Smooth muscle cell (in vitro differentiated cells): ENCODE measurements around the gene ALKAL2. TPM values are rescaled to one million over a fixed set of nuclear protein-coding genes. Genes with fewer than 3 reads are reported as not detected.

Experiments used
- DNase-seq: peaks from one replicate; lab custom pipeline; 2025; ENCODE audit not compliant: unreplicated experiment; lab: John Stamatoyannopoulos, UW
- H2AFZ ChIP-seq: fragments of 200-600 bp; sonication (generic); 2 replicates; pipeline ENCODE4 v1.6.0; 2016; ENCODE audit warnings: antibody characterized with exemption, low read depth, mild to moderate bottlenecking
- H3F3A ChIP-seq: fragments of 200-600 bp; sonication (generic); 2 replicates; pipeline ENCODE4 v1.6.0; 2017; ENCODE audit warnings: antibody characterized with exemption, low read depth
- H3K27ac ChIP-seq: fragments of 200-600 bp; sonication (generic); 2 replicates; pipeline ENCODE4 v1.5.1; 2016; ENCODE audit warnings: low read depth, mild to moderate bottlenecking
- H3K27me3 ChIP-seq: fragments of 200-600 bp; sonication (generic); 2 replicates; pipeline ENCODE4 v1.6.1; 2016; ENCODE audit warnings: low read depth, mild to moderate bottlenecking
- H3K36me3 ChIP-seq: fragments of 200-600 bp; sonication (generic); 2 replicates; pipeline ENCODE4 v1.5.1; 2016; ENCODE audit warnings: low read depth
- H3K4me1 ChIP-seq: fragments of 200-600 bp; sonication (generic); 2 replicates; pipeline ENCODE4 v1.5.1; 2016; ENCODE audit warnings: low read depth
- H3K4me2 ChIP-seq: fragments of 200-600 bp; sonication (generic); 2 replicates; pipeline ENCODE4 v1.6.0; 2016; ENCODE audit warnings: mild to moderate bottlenecking
- H3K4me3 ChIP-seq: fragments of 200-600 bp; sonication (generic); 2 replicates; pipeline ENCODE4 v1.5.1; 2016; ENCODE audit warnings: mild to moderate bottlenecking
- H3K79me2 ChIP-seq: fragments of 200-600 bp; sonication (generic); 2 replicates; pipeline ENCODE4 v1.6.0; 2016; ENCODE audit warnings: low read depth, mild to moderate bottlenecking
- H3K9ac ChIP-seq: fragments of 200-600 bp; sonication (generic); 2 replicates; pipeline ENCODE4 v1.6.0; 2016; ENCODE audit warnings: low read depth
- H3K9me3 ChIP-seq: fragments of 200-600 bp; sonication (generic); replicated peaks from 2 replicates; pipeline ENCODE4 v1.5.1; 2016; ENCODE audit warnings: low read depth
- H4K20me1 ChIP-seq: fragments of 200-600 bp; sonication (generic); 2 replicates; pipeline ENCODE4 v1.6.0; 2016; ENCODE audit warnings: low read depth
- CTCF ChIP-seq: fragments of 200-600 bp; sonication (generic); IDR thresholded peaks from 2 replicates; pipeline ENCODE4 v1.5.1; 2017; ENCODE audit warnings: borderline replicate concordance, mild to moderate bottlenecking, antibody characterized with exemption; ENCODE audit not compliant: insufficient read depth, poor library complexity, severe bottlenecking
- WGBS: methylation state at CpG from one replicate; pipeline ENCODE4 v1.1.7; 2016; ENCODE audit warnings: low lambda C conversion rate; 5-methylcytosine and 5-hydroxymethylcytosine counted together
- polyA plus RNA-seq: library from polyadenylated mRNA; unstranded; fragments of >200 nt; fragmentation: Nextera tagmentation; extraction: Ambion mirVana; gene quantifications from 2 replicates; pipeline ENCODE4 v1.2.1, GENCODE V29; 2016
- total RNA-seq: library from RNA; depleted of rRNA; stranded (reverse); fragments of >200 nt; gene quantifications from 2 replicates; pipeline ENCODE4 v1.2.3, GENCODE V29; 2014

The ALKAL2 gene
- total and polyA plus RNA-seq, 2 experiments from 2014 or later: 0.58 to 0.67 TPM

- H3K27ac ChIP-seq: no peak overlapping the region
- H3F3A ChIP-seq: no peaks in the 10 kb centered on the region
- no peak overlapping the region for H2AFZ ChIP-seq
- DNase-seq: no peak
- TF ChIP-seq CTCF: no peak
- H3K4me2 ChIP-seq: no peak overlapping the region
- WGBS: 91% methylated on average over 7 of the region's 7 CpGs
- no peaks in the 10 kb centered on the region for H3K79me2 ChIP-seq
- peaks cover 20% of the 10 kb centered on the region for H3K36me3 ChIP-seq
- H3K27me3 ChIP-seq: peaks cover 14% of the 10 kb centered on the region
- H3K9me3 ChIP-seq: no peaks in the 10 kb centered on the region
- H3K4me3 ChIP-seq: no peak overlapping the region
- H4K20me1 ChIP-seq: peaks cover 87% of the 10 kb centered on the region
- H3K9ac ChIP-seq: no peak overlapping the region
- H3K4me1 ChIP-seq: peaks cover 5% of the 10 kb centered on the region
These were observed 7.2 kb downstream of the ALKAL2 start for GRCh38 chr2:280650-281110.

- Histone ChIP-seq H3K36me3 (peaks cover 20% of the 10 kb centered on the region), H3K9ac (no peak overlapping the region), H3K4me3 (no peak overlapping the region), H2AFZ (no peak overlapping the region), H3K9me3 (no peaks in the 10 kb centered on the region), H4K20me1 (peaks cover 87% of the 10 kb centered on the region), H3K4me2 (no peak overlapping the region), H3K27ac (no peak overlapping the region), H3F3A (no peaks in the 10 kb centered on the region), H3K4me1 (peaks cover 5% of the 10 kb centered on the region), H3K27me3 (peaks cover 8% of the 10 kb centered on the region), H3K79me2 (peaks cover 1% of the 10 kb centered on the region)
- no peak for DNase-seq
- WGBS: 97% methylated on average over 4 of the region's 4 CpGs
- TF ChIP-seq CTCF: no peak
These were observed 7.8 kb downstream of the ALKAL2 start for GRCh38 chr2:279956-280649.

GRCh38 chr2:279366-279765 lies 8.5 kb downstream of the ALKAL2 start:
- 95% methylated on average over 4 of the region's 4 CpGs for WGBS
- no peak for DNase-seq

More at GRCh38 chr2:279366-279765, 8.5 kb downstream of the ALKAL2 start:
- H2AFZ ChIP-seq: no peak overlapping the region
- no peak for TF ChIP-seq CTCF
- peaks cover 20% of the 10 kb centered on the region for H3K36me3 ChIP-seq
- no peaks in the 10 kb centered on the region for H3K9me3 ChIP-seq
- no peak overlapping the region for H3K27ac ChIP-seq
- H3K9ac ChIP-seq: no peak overlapping the region
- no peaks in the 10 kb centered on the region for H3F3A ChIP-seq
- peaks cover 4% of the 10 kb centered on the region for H3K4me1 ChIP-seq
- no peak overlapping the region for H3K4me2 ChIP-seq
- no peak overlapping the region for H3K4me3 ChIP-seq
- peaks cover 87% of the 10 kb centered on the region for H4K20me1 ChIP-seq
- peaks cover 9% of the 10 kb centered on the region for H3K79me2 ChIP-seq
- peaks cover 1% of the 10 kb centered on the region for H3K27me3 ChIP-seq
